GM18498 (cell line): ENCODE measurements around the gene AGR3.

ENCODE experiments used
- ATAC-seq: cut with Tn5 transposase; IDR thresholded peaks from one replicate; pipeline ENCODE4 v1.9.1; 2021; ENCODE audit warnings: mild to moderate bottlenecking, moderate library complexity; ENCODE audit not compliant: unreplicated experiment

AGR3 gene

DNA sequence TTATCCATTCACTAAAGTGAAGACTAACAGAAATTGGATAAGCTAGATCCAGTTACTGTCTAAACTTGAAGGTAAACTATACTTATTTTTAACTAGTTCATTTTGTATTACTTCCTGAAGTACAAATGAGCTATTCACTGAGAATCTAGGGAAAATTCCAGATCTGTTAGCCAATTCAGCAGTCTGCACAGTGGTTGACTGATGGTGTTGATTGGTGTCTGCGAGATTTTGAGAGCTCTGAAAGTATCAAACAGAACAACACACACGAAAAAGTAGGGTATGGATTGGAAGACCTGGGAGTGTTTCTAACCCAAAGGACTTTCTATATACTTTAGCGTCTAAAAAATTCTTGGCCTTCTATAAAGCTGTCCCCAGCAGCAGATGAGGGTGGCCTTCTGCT lies 43.4 kb downstream of the AGR3 start:
- ATAC-seq: no peak

DNA sequence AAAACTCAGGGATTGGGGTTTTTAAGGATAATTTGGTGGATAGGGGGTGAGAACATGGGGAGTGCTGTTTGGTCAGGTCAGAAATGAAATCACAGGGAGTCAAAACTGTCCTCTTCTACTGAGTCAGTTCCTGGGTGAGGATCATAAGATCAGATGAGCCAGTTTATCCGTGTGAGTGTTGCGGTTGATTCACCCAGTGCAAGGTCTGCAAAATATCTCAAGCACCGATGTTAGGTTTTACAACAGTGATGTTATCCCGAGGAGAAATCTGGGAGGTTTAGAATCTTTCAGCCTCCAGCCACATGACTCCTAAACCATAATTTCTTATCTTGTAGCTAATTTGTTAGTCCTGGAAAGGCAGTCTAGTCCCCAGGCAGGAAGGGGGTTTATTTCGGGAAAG lies 45.3 kb downstream of the AGR3 start:
- ATAC-seq: no peak

DNA sequence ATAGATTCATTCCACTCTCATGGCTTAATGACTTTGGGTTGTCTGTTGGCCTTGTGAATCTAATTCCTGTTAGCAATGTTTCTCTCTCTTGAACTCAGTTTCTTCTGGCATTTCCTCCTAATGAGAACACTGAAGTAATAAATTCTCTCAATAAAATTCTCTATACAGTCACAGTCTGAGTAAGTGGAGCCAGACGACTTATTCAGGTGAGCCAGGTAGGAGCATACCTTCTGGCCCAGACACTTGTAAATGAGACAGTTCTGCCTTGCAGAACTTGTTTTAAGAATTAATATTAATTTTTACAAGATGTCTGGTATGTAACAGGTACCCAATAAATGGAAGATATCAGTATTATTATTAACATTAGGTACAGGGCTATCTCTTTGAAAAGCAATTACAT lies 48.4 kb downstream of the AGR3 start:
- no peak for ATAC-seq

DNA sequence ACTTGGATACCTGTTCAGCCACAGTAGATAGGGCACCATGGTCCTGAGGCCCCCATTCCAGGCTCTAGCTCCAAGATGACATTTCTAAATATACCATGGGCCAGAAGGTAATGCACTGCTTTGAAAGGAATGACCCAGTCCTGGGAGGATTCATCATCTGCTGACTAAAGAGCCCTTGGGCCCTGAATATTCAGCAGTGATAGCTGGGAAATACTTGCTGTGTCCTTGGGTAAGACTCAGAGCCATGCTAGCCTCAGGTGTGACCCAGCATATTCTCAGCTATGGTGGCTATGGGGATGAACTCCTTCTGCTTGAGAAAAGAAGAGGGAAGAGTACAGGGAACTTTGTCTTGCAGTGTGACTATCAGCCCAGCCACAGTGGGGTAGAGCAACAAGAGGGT lies 55.7 kb downstream of the AGR3 start:
- no peak for ATAC-seq

DNA sequence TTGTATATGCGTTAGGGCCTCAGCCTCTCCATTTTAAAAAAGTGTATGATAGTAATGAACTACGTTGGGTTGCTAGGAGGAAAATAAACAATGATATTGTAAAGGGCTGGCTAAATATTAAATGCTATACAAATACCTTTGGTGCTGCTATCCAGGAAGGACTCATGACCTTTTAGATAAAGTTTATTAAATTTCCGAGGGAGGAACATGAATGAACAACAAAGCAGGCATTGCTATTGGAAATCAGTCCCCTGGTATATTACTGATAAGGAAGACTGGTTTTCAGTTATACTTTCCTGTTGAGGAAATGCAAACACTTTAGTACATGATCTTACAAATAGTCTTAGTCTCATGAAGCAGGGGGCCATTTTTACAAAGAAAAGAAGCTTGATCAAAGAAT lies 59.8 kb downstream of the AGR3 start:
- no peak for ATAC-seq

DNA sequence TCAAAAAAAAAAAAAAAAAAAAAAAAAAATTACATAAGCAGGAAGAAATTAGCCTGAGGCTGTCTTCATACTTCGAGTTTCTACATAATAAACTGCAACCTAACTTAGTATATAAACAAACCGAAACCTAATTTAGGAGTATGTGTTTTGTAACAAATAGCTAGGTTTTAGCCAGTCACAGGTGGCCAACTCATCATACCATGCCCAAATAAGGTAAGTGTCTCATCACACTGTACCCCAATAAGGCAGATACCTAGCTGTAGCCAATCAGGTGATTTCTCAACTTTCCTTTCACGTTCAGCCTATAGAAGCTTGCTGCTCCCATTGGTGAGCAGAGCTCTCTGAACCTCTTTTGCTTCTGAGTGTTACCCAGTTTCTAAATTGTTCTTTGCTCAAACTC lies 63.1 kb downstream of the AGR3 start:
- no peak for ATAC-seq

DNA sequence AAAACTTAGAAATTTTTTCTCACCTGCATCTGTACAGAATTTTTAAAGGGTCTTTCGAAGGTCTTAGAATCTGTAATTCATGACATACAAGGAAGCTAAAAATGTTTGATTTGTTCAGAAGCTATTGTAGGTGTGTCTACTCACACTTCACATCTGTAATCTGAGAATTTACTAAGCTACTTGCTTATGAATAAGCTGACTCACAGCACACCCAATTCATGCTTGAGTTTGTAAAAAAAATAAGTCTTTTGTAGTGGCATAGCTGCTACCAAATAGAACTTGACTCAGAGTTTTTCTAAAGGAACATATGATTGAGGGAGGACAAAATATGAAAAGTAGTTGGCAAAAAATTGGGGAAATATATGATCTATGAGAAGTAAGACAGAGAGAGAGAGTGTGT lies 64.2 kb downstream of the AGR3 start:
- no peak for ATAC-seq

DNA sequence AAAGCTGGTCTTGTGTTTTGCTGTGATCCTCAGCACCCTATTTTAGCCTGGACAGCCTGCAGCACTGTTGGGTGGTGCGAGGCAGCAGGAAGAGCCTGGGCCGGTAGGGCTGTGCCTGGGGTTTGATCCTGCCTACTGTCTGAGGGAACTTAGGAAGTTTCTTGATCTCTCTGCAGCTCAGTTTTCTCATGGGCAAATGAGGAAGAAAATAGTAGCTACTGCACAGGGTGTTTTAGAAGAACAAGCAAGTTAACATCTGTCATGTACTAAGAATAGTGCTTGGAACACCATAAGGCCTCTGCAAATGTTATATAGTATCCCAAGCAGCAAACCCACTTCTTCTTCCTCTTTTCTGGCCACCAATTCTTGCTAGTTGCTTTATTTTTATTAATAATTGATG lies 65.0 kb downstream of the AGR3 start:
- no peak for ATAC-seq

DNA sequence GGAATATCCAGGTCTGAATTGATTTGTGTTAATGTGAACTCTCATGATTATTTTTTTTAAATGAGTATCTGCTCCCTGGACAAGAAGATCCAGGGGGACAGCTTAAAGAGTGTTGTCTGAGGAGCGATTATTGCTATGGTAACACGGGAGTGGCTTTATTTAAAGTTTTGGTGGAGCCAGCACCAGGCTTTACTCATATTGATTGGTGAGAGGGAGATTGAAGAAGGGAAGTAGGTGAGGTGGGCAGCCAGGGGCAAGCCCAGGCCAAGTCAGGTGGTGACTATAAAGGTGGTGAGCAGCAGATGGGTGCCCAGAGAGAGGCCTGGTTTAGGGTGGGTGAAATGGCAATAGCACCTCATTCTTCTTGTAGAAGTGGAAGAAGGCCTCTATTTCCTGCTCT lies 66.8 kb downstream of the AGR3 start:
- no peak for ATAC-seq

DNA sequence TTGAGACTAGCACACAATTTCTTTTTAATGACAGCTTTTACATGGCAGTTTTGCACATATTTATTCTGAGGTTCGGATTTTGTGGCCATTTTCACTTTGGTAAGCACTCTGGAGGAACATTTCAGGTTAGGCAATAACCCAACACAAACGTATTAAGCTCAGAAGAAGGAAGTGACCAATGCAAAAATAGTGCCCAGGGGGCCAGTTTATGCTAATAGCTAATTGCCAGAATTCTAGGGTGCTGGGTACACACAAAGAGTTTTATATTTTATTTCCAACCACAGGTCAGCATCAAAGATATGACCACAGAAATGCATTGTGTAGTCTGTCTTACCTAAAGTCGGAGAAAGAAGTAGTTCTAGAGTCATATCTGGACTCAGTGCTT lies 68.6 kb downstream of the AGR3 start:
- no peak for ATAC-seq

DNA sequence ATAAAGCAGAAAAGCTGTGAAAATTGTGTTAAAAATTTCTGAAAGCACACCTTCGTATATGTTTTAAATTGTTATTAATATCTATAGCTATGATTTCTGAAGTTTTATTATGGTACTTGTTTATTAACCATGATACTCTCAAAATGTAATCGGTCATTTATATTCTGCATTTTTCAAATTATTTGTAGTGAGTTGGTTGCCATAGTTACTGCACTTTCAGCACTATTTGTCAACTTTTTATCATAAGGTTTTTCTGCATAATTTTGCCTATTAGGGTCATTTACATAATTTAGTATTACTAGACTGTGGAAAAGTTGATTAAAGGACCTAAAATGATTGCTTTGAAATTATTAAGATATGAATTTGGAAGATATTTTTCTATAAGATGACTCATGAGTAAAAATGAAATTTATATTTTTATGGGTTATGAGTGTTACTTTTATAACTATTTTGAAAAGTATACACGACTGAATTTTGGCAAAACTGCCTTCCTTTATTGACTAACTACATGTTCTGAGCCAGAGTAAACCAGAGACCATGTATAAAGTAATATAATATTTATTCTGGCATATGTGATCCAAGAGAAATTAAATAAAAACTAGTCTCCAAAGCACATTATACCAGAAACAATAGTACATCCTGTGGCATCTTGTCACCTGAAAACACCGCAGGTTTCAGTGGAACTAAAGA lies 69.1 kb downstream of the AGR3 start:
- no peak for ATAC-seq

DNA sequence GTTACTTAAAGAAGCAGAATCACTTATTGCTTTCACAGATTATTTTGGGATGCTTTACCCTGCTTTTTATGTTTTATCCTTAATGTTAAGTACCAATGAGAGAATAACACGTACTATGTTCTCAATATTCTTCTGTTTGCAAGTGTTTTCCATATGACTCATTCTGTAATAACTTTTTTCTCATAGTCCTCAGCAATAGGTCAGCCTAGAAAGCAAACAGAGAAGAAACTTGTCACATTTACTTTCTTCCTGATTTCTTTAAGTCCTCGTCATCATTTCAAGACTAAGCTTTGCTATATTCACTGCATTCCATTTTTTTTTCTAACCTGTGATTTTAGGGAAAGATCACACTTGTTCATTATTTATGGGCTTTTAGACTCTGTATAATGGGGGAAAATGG lies 70.2 kb downstream of the AGR3 start:
- no peak for ATAC-seq

DNA sequence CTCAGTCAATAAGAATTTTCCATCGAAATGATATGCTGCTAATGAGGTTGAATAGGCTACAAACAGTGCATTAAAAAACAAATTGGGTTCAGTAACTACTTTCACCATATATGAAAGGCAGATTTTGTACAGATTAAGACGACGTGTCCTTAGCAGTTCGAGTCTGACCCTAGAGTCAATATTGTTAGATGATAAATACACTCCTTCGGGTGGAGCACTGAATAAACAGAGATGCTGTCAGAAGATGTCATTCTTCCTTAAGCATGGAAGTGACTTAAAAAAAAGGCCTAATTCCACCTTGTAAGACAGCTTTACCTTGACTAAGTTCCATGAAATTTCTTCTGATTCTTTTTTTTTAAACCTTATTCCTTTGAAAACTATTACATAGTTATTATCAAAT lies 71.2 kb downstream of the AGR3 start:
- ATAC-seq: no peak

DNA sequence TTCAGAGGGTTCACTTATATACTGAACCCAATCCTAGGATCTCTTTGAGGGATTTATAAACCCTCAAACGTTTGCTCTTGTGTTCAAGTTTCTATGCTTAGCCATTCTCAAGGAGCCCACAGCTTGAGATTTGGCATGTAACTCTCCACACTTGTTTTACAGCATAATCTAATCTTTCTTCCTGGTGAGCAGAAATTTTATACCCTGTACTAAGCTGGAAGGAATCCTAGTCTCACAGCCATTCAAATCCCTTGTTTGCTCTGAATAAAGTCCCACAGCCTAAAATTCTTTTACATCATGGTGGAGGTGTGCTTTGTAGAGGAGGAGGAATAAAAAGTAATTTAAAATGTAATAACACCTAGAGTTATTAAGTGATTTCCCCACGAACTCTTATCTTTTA lies 71.7 kb downstream of the AGR3 start:
- ATAC-seq: no peak
